Endodermal cell (in vitro differentiated cells): ENCODE measurements around the gene S100A2. TPM values are rescaled to one million over a fixed set of nuclear protein-coding genes. Genes with fewer than 3 reads are reported as not detected.

Experiments used
- DNase-seq: peaks from one replicate; pipeline ENCODE4 v3.0.0-alpha.2; 2017
- H3K27ac ChIP-seq: 2 replicates; pipeline ENCODE4 v1.5.1; 2013; ENCODE audit warnings: mild to moderate bottlenecking, low read depth, low read length, moderate library complexity
- H3K27me3 ChIP-seq: 2 replicates; pipeline ENCODE4 v1.6.1; 2013; ENCODE audit warnings: mild to moderate bottlenecking, low read length, moderate library complexity; ENCODE audit not compliant: insufficient read depth, control insufficient read depth, poor library complexity, severe bottlenecking
- H3K36me3 ChIP-seq: 2 replicates; pipeline ENCODE4 v1.7.0; 2013; ENCODE audit warnings: mild to moderate bottlenecking, low read length, moderate library complexity; ENCODE audit not compliant: control insufficient read depth, insufficient read depth
- H3K4me1 ChIP-seq: one replicate; pipeline ENCODE4 v1.7.0; 2013; ENCODE audit warnings: low read length; ENCODE audit not compliant: control insufficient read depth, insufficient read depth
- H3K4me3 ChIP-seq: 2 replicates; pipeline ENCODE4 v1.5.1; 2013; ENCODE audit warnings: mild to moderate bottlenecking, low read length, moderate library complexity
- H3K9ac ChIP-seq: 2 replicates; pipeline ENCODE4 v1.6.1; 2013; ENCODE audit warnings: mild to moderate bottlenecking, low read length, moderate library complexity; ENCODE audit not compliant: poor library complexity, severe bottlenecking; ENCODE audit errors: extremely low read depth
- H3K9me3 ChIP-seq: 2 replicates; pipeline ENCODE4 v1.6.1; 2013; ENCODE audit warnings: mild to moderate bottlenecking, low read length, moderate library complexity; ENCODE audit not compliant: control insufficient read depth
- H3K27ac Mint-ChIP-seq: 2 replicates; pipeline ENCODE4 v1.8.0; 2020; ENCODE audit warnings: mixed read lengths
- H3K27me3 Mint-ChIP-seq: 2 replicates; pipeline ENCODE4 v1.8.0; 2021; ENCODE audit warnings: mild to moderate bottlenecking, mixed read lengths; ENCODE audit not compliant: insufficient read depth
- H3K36me3 Mint-ChIP-seq: 2 replicates; pipeline ENCODE4 v1.8.0; 2020; ENCODE audit warnings: low read depth, mixed read lengths
- H3K4me1 Mint-ChIP-seq: 2 replicates; pipeline ENCODE4 v1.8.0; 2020; ENCODE audit warnings: mixed read lengths
- H3K4me3 Mint-ChIP-seq: 2 replicates; pipeline ENCODE4 v1.8.0; 2020; ENCODE audit warnings: mild to moderate bottlenecking, moderate library complexity, mixed read lengths
- H3K9me3 Mint-ChIP-seq: 2 replicates; pipeline ENCODE4 v1.8.0; 2020; ENCODE audit warnings: mild to moderate bottlenecking, mixed read lengths
- CTCF ChIP-seq: fragments of 200-600 bp; sonication (generic); conservative IDR thresholded peaks from 2 replicates; pipeline ENCODE4 v1.5.0; 2021; ENCODE audit warnings: antibody characterized with exemption, mild to moderate bottlenecking
- WGBS, 2 experiments: methylation state at CpG; one replicate each; pipeline versions ENCODE4 v1.1.5 to v1.1.7; 2013; ENCODE audit warnings: missing lambda C conversion rate in 2 of 2, mixed read lengths in 1 of 2; ENCODE audit not compliant: insufficient coverage in 1 of 2, insufficient read length in 1 of 2; 5-methylcytosine and 5-hydroxymethylcytosine counted together
- total RNA-seq, 2 donors: library from RNA; stranded (reverse); fragmentation: NEBNext Ultra II Directional in 1 of 2; extraction: Animal tissue kit (Norgen Biotek cat#: 25700) in 1 of 2; gene quantifications; 2 replicates in 1 of 2; 3 replicates in 1 of 2; pipeline ENCODE4 v1.2.1, GENCODE V29; 2021

Gene S100A2
- total RNA-seq, 2 donors from 2014 or later, result 0.92 to 3.1 TPM

- no peak overlapping the region for H3K9ac ChIP-seq
- H3K4me1 ChIP-seq, result peaks cover 3% of the 10 kb centered on the region
- Mint-ChIP-seq H3K27ac (peak overlapping the region; percentile 48), H3K4me1 (peaks cover 50% of the 10 kb centered on the region), H3K9me3 (no peaks in the 10 kb centered on the region), H3K4me3 (peak overlapping the region; percentile 79), H3K27me3 (peaks cover 2% of the 10 kb centered on the region), H3K36me3 (peaks cover 20% of the 10 kb centered on the region)
- 60 to 66% methylated on average over 1 to 4 of the region's 4 CpGs for WGBS, 2 experiments
- no peaks in the 10 kb centered on the region for H3K9me3 ChIP-seq
- H3K27me3 ChIP-seq, result no peaks in the 10 kb centered on the region
- peak overlapping the region; percentile 97 for H3K4me3 ChIP-seq
- no peak for DNase-seq
- no peak for TF ChIP-seq CTCF
- H3K36me3 ChIP-seq, result peaks cover 34% of the 10 kb centered on the region
- H3K27ac ChIP-seq, result no peak overlapping the region
These were observed 44.7 kb upstream of the S100A2 start for GRCh38 chr1:153610334-153610733.

- Histone ChIP-seq H3K36me3 (peaks cover 40% of the 10 kb centered on the region), H3K9me3 (no peaks in the 10 kb centered on the region), H3K4me1 (peaks cover 3% of the 10 kb centered on the region), H3K9ac (no peak overlapping the region), H3K4me3 (peak overlapping the region; percentile 97), H3K27ac (no peak overlapping the region), H3K27me3 (no peaks in the 10 kb centered on the region)
- H3K36me3 Mint-ChIP-seq, result peaks cover 25% of the 10 kb centered on the region
- H3K4me1 Mint-ChIP-seq, result peaks cover 50% of the 10 kb centered on the region
- TF ChIP-seq CTCF, result no peak
- DNase-seq, result no peak
- 78 to 100% methylated on average over 2 to 6 of the region's 6 CpGs for whole genome bisulfite sequencing, 2 experiments
- no peaks in the 10 kb centered on the region for H3K9me3 Mint-ChIP-seq
- H3K27me3 Mint-ChIP-seq, result peaks cover 2% of the 10 kb centered on the region
- H3K4me3 Mint-ChIP-seq, result peak overlapping the region; percentile 79
- peak overlapping the region; percentile 84 for H3K27ac Mint-ChIP-seq
These were observed 43.9 kb upstream of the S100A2 start for GRCh38 chr1:153609585-153609907.

- H3K27me3 ChIP-seq, result no peaks in the 10 kb centered on the region
- no peaks in the 10 kb centered on the region for H3K9me3 ChIP-seq
- peaks cover 40% of the 10 kb centered on the region for H3K36me3 ChIP-seq
- H3K9ac ChIP-seq, result no peak overlapping the region
- H3K4me3 ChIP-seq, result peak overlapping the region; percentile 97
- 40 to 57% methylated on average over 10 to 19 of the region's 19 CpGs for WGBS, 2 experiments
- H3K4me1 ChIP-seq, result peaks cover 3% of the 10 kb centered on the region
- H3K27ac Mint-ChIP-seq, result peak overlapping the region; percentile 84
- H3K27me3 Mint-ChIP-seq, result peaks cover 2% of the 10 kb centered on the region
- peak overlapping the region; percentile 74 for H3K27ac ChIP-seq
- peak overlapping the region; percentile 79 for H3K4me3 Mint-ChIP-seq
- H3K36me3 Mint-ChIP-seq, result peaks cover 25% of the 10 kb centered on the region
- no peaks in the 10 kb centered on the region for H3K9me3 Mint-ChIP-seq
- DNase-seq, result peak; percentile 94
- H3K4me1 Mint-ChIP-seq, result peaks cover 46% of the 10 kb centered on the region
- TF ChIP-seq CTCF, result no peak
These were observed 43.3 kb upstream of the S100A2 start for GRCh38 chr1:153608742-153609584.
